H1 (cell line): Measurements from ENCODE around the gene TLE3. TPM values are rescaled to one million over a fixed set of nuclear protein-coding genes. Genes with fewer than 3 reads are reported as not detected.

ENCODE experiments used
- ATF2 ChIP-seq: IDR thresholded peaks from 2 replicates; pipeline ENCODE4 v1.6.1; 2012; ENCODE audit warnings: low read length, inconsistent platforms
- CHD2 ChIP-seq: IDR thresholded peaks from 2 replicates; pipeline ENCODE4 v1.6.1; 2012; ENCODE audit warnings: low read length, improper control_type of control experiment
- CHD7 ChIP-seq: fragments of 300-600 bp; sonication (generic); IDR thresholded peaks from 2 replicates; pipeline ENCODE4 v1.7.1; 2012; ENCODE audit warnings: low read length, moderate library complexity, mild to moderate bottlenecking, inconsistent platforms; ENCODE audit not compliant: insufficient replicate concordance
- EZH2 ChIP-seq: fragments of 200-600 bp; sonication (generic); IDR thresholded peaks from 2 replicates; pipeline ENCODE4 v1.7.1; 2012; ENCODE audit warnings: low read depth, mild to moderate bottlenecking, moderate library complexity, low read length, inconsistent platforms; ENCODE audit not compliant: severe bottlenecking
- FOSL1 ChIP-seq: IDR thresholded peaks from 2 replicates; pipeline ENCODE4 v1.6.1; 2011; ENCODE audit warnings: mild to moderate bottlenecking, low read depth, low read length, moderate library complexity; ENCODE audit not compliant: insufficient read depth
- HDAC2 ChIP-seq, 2 experiments: fragments of 300-600 bp in 1 of 2; sonication (generic) in 1 of 2; IDR thresholded peaks; 2 replicates each; pipeline ENCODE4 v1.6.1; 2011 to 2012; ENCODE audit warnings: low read depth in 2 of 2, low read length in 2 of 2, mild to moderate bottlenecking in 2 of 2, moderate library complexity in 2 of 2, borderline replicate concordance in 1 of 2, inconsistent platforms in 1 of 2
- MAX ChIP-seq: IDR thresholded peaks from 2 replicates; pipeline ENCODE4 v1.6.1; 2012; ENCODE audit warnings: inconsistent platforms
- NANOG ChIP-seq: IDR thresholded peaks from 2 replicates; pipeline ENCODE4 v1.6.1; 2011; ENCODE audit warnings: low read length, low read depth, mild to moderate bottlenecking, inconsistent platforms; ENCODE audit not compliant: insufficient read depth, poor library complexity, severe bottlenecking
- POLR2A ChIP-seq, 2 experiments: IDR thresholded peaks; 1 replicate in 1 of 2; 2 replicates in 1 of 2; pipeline ENCODE4 v1.6.1; 2011; ENCODE audit warnings: low read depth in 2 of 2, low read length in 2 of 2, mild to moderate bottlenecking in 2 of 2; ENCODE audit errors: control extremely low read depth in 1 of 2
- SIX5 ChIP-seq: IDR thresholded peaks from 2 replicates; pipeline ENCODE4 v1.6.1; 2011; ENCODE audit warnings: mild to moderate bottlenecking, low read depth, low read length
- polyA plus RNA-seq, 7 experiments: library from polyadenylated mRNA; depleted of rRNA in 3 of 7; stranded (reverse) in 5 of 7; unstranded in 2 of 7; fragments of >200 nt in 5 of 7; fragments of 200-250 nt in 2 of 7; gene quantifications; 1 replicate in 5 of 7; 2 replicates in 1 of 7; 4 replicates in 1 of 7; pipeline versions ENCODE4 v1.2.1 to v1.2.3, GENCODE V29; 2011 to 2013; ENCODE audit warnings: missing spikeins in 2 of 7, mixed read lengths in 2 of 7
- total RNA-seq: library from RNA; stranded (reverse); fragmentation: NEBNext Ultra II Directional; extraction: Animal tissue kit (Norgen Biotek cat#: 25700); gene quantifications from 2 replicates; pipeline ENCODE4 v1.2.1, GENCODE V29; 2021

TLE3 gene
- total and polyA plus RNA-seq, 2 of the 8 experiments (the other 6 are each of a cell fraction or from before 2014, with no cell fraction given), result 25.1 to 61.2 TPM

GRCh38 chr15:70142072-70142321 lies 44.3 kb upstream of the TLE3 start (continued):
- no peak for TF ChIP-seq CHD7
- TF ChIP-seq POLR2A (IDR thresholded peaks at IDR 0.05; ENCODE audit: control extremely low read depth in 1 of 2, low read depth in 2 of 2, low read length in 2 of 2), result no peak
- no peak for TF ChIP-seq NANOG
- TF ChIP-seq MAX, result no peak
- TF ChIP-seq EZH2, result no peak
- no peak for TF ChIP-seq FOSL1
- TF ChIP-seq CHD2, result no peak
- no peak for TF ChIP-seq ATF2
- TF ChIP-seq HDAC2 (IDR thresholded peaks at IDR 0.05; ENCODE audit: borderline replicate concordance in 1 of 2, low read depth in 2 of 2, low read length in 2 of 2), result no peak
- no peak for TF ChIP-seq SIX5
